ENCODE measurements around the gene PAPSS1.
"Not testable (repeated sequence)": the region's sequence is repeated elsewhere in the genome, so short reads cannot be mapped to it uniquely, and the experiment has no call there.

PAPSS1 gene

GRCh38 chr4:107725281-107725859 lies 5.3 kb upstream of the PAPSS1 start:
- DNase-seq = no peak

GRCh38 chr4:107723331-107723730 lies 3.3 kb upstream of the PAPSS1 start:
- DNase-seq = not testable (repeated sequence)

GRCh38 chr4:107721436-107722100 lies 1.5 kb upstream of the PAPSS1 start:
- peak; percentile 44 to 51 for DNase-seq

GRCh38 chr4:107719207-107719921 lies 670 bp downstream of the PAPSS1 start:
- no peak for DNase-seq

GRCh38 chr4:107718351-107718965 lies 1.6 kb downstream of the PAPSS1 start:
- no peak for DNase-seq

- DNase-seq = no peak
Observed at GRCh38 chr4:107714256-107714655, 5.8 kb downstream of the PAPSS1 start.

- no peak for DNase-seq
Observed at GRCh38 chr4:107712236-107712635, 7.8 kb downstream of the PAPSS1 start.

GRCh38 chr4:107711831-107712230 lies 8.2 kb downstream of the PAPSS1 start:
- no peak for DNase-seq

- DNase-seq = no peak
Observed at GRCh38 chr4:107710493-107711459, 9.3 kb downstream of the PAPSS1 start.

GRCh38 chr4:107709916-107710315 lies 10.1 kb downstream of the PAPSS1 start:
- DNase-seq = no peak

GRCh38 chr4:107708225-107708624 lies 11.8 kb downstream of the PAPSS1 start:
- DNase-seq = no peak

- DNase-seq = no peak
Observed at GRCh38 chr4:107705742-107706556, 14.1 kb downstream of the PAPSS1 start.

- no peak for DNase-seq
Observed at GRCh38 chr4:107701565-107701964, 18.5 kb downstream of the PAPSS1 start.

- no peak for DNase-seq
Observed at GRCh38 chr4:107699466-107700206, 20.4 kb downstream of the PAPSS1 start.

GRCh38 chr4:107696187-107696586 lies 23.8 kb downstream of the PAPSS1 start:
- not testable (repeated sequence) for DNase-seq

GRCh38 chr4:107693132-107693531 lies 26.9 kb downstream of the PAPSS1 start:
- DNase-seq = no peak

GRCh38 chr4:107692202-107692601 lies 27.8 kb downstream of the PAPSS1 start:
- DNase-seq = peak in 1 of 2 donors; percentile 12

- DNase-seq = no peak
Observed at GRCh38 chr4:107691378-107691777, 28.7 kb downstream of the PAPSS1 start.

GRCh38 chr4:107689912-107690587 lies 30.0 kb downstream of the PAPSS1 start:
- DNase-seq = no peak

- DNase-seq = no peak
Observed at GRCh38 chr4:107688421-107688820, 31.6 kb downstream of the PAPSS1 start.
